DMS79 (cell line): ENCODE measurements around the gene RGS19.

Source experiments
- DNase-seq: peaks from one replicate; lab custom pipeline; 2025; lab: John Stamatoyannopoulos, UW

RGS19 gene

DNA sequence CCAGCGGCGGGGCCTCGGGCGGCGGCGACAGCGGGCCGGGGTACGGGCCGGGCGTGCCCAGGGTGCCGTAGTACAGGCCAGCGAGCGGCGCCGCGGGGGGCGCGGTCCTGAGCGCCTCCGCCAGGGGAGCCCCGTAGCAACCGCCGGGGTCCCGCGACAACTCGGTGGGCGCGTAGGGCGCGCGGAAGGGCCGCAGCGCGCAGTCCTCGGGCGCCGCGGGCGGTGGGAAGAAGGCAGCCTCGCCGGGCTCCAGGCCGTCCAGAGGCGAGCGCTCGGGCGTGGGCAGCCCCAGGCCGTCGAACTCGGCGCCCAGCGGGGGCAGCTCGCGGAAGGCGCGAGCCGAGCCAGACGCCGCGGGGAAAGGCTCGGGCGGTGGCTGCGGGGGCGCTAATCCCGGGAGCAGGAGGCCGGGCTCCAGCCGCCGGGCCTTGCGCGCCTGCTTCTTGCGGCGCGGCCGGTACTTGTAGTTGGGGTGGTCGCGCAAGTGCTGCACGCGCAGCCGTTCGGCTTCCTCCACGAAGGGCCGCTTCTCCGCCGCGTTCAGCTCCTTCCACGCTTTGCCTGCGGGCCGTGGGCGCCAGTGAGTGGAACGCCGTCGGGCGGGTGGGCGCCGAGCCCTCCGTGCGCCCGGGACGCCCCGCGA, 30.8 kb downstream of the RGS19 start:
- DNase-seq, result no peak

DNA sequence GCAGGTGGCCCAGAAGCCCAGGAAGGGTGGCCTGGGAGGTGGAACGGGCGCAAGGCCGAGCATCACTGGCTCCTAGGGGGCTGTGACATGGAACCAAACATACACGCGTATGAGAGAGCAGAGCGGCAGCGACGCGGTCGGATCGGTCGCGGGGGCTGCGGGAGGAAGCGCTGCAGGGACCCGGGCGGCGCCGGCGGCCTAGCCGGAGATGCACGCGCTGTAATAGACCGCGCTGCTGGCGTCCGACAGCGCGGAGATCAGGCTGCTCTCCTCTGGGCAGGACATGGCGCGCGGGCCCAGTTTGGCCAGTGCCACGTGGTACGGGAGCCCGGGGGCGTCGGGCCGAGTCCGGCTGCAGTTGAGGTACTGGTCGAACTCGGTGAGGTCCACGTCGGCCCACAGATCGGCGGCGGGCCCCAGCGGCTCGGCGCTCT, 31.3 kb downstream of the RGS19 start:
- DNase-seq, result no peak

DNA sequence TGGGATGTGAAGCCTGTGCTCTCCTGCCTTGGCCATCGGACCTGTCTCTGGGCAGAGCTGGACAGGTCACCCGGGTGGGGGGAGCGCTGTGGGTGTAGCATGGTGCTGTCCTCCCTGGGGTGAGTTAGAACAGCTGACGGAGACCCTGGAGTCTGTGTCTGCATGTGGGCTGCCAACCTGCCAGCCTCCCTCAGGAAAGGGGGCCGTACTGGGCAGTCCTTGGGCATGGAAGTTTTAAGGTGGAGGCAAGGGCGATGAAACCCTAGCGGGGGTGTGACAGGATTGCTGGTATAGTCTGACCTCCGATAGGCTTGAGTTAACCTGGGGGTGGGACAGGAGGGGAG, 32.3 kb downstream of the RGS19 start:
- no peak for DNase-seq

DNA sequence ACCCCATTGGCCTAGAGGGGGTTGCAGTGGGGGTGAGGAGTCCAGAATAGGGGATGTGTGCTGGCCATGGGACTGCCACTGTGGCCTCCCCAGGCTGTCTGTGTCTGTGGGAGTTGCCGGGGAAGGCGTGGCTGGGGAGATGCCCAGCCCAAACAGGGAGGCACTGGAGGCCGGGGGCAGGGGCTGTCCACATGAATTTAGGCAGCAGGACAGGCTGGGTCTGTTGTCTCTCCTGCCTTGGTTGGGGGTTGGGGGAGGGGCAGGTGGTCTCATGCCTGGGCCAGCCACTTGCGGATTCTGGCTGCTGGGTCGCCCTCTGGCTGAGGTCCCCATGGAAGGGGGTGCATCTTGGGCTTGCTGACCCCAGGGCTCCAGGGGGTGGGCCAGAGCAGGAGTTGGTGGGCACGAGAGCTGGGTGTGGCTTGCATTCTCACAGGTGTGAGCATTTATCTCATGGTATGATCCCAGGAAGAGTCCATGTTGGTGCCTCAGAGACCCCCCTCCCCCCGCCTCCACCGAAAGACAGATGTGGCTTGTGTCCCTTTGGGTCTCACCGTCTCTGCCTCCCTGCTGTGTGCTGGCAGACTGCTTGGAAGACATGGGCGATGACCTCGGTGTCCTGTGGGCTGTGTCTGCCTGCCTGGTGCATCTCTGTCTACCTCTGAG, 33.8 kb downstream of the RGS19 start:
- no peak for DNase-seq

DNA sequence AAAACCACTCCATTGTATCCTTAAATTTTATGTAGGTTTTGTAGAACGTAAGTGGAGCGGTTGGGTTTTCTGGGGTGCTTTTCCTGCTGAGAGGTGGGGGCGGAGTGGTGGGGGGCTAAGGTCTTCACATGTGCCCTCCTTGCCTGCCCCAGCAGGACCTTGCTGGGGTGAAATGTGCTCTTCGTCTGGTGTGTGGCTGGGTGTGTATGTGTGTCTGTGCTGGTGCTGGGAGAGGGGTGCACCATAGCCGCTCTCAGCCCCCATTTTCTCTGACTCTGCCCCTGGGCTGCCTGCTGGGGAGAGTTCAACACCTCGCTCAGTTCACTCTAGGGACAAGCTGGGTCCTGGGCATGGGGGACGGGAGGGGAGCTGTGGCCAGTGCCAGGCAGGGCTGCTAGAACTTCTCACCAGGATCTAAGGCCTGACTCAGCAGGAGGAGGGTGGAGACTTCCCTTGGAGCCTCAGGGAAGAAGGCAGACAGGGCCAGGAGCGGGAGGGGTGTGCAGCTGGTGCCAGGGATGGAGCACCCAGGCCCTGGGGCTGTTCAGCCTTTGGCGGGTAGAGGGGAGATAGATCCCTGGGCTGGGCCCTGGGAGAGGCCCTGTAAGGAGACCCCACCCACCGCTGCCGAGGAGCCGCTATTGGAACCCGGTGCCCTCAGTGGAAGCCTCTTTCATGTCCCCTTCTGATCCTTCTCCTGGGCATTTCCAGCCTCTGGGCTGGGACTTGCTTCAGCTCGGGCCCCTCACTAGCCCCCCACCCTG, 34.7 kb downstream of the RGS19 start:
- DNase-seq, result no peak

DNA sequence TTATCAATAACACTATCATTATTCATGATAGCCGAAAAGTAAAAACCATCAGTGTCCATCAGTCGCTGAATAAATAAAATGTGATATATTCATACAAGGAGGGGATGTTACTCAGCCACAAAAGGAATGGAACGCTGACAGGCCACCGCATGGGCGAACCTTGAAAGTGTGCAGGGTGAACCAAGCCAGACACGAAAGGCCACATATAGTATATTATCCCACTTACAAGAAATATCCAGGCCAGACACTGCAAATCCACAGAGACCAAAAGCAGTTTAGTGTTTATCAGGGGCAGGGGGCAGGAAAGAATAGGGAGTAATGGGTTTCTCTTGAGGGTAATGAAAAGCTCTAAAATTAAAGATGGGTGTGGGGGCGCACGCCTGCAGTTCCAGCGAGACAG, 35.5 kb downstream of the RGS19 start:
- DNase-seq, result no peak

DNA sequence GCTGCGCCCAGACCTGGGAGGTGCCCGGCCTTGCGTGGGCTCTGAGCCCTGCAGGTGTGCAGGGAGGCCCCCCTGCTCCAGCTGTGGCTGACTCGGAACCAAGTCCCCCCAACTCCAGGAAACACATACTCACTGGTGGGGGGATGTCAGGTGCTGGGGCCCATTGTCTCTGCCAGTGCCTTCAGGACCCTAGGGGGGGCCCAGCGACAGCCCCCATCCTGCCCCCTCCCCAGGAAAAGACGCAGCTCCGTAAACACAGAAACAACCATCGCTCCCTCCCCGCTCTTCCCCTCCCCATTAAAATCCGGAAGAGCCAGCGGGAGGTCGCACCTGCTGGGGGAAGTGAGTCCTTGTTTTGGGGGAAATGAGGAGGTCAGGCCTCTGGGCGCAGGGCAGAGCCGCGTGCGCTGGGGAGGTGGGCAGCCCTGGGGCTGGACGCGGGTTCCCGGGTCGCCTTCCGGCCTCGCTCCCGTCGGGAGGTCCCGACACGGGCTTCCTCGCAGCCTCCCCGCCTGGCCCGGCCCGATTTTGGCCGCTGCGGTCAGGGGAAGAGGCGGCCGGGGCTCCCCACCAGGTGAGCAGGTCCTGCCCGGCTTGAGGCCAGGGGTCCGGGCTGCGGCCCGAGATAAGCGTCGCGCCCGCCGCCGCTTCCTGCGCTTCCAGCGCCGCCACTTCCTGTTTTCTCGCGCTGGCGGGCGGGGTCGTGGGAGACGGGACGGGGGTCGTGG, 37.1 kb downstream of the RGS19 start:
- no peak for DNase-seq

DNA sequence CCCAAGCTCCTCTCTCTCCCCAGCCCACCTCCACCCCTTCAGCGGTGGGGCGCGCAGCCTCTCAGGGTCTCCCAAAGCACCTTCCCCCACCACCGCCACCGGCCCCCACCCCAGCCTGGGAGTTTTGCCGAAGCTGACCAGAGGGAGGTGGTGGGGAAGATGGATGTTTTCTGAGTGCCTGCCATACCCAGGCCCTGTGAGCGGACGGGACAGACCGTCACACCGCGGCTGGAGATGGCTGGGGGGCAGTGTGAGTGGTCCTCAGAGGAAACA, 37.6 kb downstream of the RGS19 start:
- DNase-seq, result no peak

DNA sequence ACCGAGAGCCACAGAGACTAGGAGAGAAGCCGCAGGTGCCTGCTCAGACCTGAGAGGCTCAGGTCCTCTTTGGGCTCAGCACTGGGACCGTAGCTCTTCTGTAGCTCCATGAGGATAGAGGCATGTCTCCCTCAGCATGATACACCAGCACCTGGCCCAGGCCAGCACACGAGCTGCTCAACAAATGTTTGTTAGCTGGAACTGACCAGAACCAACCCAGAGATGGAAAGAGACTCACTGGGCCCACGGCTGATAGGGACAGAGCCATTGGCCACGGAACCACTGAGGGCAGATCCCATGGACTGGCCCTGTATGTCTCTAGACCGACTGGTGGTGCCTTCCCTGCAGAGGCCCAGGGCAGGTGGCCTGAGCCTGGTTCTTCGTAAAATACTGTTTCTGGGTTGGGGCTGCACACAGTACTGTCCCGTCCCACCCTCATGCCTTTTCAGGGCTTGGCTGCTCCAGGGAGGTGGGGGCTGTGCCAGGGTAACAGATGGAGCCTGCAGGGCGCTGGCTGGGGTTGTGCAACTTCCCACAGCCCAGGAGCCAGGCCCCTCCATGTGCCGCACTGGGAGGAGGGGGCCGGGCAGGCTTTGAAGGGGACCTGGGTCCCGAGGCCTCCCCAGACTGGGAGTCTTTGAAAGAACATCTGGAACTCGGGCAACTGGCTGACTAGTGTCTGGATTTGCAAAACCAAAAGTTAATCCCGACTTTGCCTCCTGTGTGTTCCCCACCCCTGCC, 38.1 kb downstream of the RGS19 start:
- DNase-seq, result no peak

DNA sequence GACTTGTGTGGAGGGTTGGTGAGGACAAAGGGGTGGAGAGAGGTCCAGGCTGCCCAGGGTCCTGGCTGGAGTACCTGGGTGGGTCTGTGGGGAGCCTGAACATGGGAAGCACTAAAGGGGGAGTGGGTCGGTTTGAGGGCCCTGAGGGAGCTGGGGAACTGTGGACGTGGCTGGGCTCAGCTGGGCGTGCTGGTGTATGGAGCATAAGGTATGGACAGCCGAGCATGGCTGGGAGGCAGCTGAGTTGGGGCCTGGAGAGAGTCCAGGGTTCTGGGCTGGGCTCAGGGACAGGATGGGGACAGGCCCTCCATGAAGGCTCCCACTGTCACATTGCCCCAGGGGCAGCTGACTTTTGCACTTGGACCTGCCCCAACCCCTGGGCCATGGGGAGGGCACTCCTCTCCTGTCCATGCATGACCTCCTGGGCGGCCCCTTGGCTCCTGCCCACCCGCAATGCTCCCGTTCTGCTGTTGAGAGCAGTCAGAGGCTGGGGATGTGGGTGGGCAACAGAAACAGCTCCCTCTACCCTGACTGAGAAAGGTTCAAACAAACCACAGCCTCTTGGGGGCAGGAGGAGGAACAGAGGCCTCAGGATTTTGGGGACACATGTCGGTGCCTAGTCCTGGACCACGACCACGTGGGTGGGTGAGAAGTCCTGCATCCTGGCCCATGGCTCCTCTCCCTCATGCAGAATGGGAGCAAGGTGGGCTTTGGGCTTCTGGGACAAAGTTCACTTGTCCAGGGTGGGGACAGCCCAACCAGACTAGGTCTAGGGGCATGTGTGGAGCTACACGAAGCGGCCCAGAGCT, 38.9 kb downstream of the RGS19 start:
- no peak for DNase-seq

DNA sequence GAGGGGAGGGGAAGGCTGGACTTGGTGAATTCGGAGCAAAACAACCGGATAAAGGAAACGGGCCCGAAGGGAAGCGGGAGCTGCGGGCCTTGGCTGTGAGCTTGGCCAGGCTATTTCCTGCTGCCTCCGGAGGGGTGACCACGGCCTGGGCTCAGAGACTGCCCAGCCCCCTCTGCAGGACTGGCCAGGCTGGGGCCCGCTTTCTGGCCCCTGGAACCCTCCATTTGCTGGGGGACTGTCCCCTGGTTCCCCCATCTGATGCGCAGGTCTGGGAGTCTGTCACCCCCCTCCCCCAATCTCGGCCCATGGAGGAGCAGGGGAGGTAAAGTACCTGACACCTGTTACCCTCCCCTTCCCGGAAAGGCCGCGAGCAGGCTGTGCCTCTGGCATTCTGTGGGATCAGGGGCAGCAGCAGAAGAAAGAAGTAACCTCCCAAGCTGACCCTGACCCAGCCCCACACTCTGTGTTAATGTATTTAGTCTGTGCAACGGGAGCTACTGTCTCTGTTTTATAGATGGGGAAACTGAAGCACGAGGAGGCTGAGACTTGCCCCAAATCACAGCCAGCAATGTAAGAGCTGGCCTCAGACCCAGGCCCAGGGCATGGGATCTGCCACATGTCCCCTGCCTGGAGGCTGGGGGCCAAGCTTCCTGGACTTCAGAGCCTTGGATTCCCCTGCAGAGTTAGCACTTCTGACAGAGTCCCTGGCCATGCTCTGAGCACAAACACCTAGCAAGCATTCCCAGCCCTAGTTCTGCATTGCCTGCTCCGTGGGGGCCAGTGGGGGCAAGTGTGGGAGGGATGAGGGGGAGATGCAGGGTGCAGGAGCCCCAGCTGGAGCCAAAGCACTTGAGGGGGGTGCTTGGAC, 39.8 kb downstream of the RGS19 start:
- DNase-seq, result no peak

DNA sequence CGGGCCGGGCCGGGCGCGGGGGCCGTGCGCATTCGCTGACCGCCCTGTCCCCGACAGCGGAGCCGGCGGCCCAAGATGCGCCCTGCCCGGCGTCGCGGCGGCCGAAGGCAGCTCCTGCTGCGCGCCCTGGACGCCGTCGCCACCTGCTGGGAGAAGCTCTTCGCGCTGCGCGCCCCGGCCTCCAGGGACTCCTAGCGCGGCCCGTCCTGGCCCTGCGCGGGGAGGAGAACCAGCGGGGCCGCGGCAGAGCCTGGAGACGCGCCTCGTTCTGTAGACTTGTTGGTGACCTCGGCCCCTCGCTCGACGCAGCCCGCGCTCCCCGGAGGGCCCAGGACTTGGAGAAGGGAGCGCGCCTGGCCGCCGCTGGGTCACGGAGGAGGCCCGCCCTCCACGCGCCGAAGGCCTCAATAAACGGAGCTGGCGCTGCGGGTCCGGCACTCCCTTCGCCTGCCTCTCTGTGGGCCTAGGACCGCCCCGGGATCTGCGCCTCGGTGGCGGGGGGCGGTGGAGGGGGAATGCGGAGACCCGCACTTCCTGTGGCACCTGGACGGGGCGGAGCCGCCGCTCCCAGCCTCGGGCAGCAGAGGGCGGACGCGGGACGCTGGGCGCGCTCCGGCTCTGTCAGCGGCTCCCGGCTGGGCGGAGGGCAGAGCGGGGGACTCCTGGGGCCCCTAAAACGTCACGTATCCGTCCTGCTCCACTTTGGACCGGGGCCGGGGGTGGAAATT, 40.6 kb downstream of the RGS19 start:
- peak; percentile 67 for DNase-seq

DNA sequence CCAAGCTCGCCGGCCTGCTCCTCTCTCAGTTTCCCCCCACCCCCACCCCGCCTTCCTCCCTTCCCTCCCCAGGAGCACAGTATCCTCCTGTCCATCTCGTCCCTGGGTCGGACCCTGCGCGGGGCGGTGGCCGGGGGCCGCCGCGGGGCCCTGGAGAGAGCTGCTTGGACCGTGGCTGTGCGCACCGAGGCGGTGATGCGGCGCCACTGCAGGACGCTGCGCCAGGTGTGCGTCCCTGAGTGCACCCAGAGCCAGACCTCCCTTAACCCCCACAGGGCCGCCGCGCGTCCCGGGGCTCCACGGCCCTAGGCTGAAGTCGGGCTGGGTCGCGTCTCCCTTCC, 41.1 kb downstream of the RGS19 start:
- no peak for DNase-seq

DNA sequence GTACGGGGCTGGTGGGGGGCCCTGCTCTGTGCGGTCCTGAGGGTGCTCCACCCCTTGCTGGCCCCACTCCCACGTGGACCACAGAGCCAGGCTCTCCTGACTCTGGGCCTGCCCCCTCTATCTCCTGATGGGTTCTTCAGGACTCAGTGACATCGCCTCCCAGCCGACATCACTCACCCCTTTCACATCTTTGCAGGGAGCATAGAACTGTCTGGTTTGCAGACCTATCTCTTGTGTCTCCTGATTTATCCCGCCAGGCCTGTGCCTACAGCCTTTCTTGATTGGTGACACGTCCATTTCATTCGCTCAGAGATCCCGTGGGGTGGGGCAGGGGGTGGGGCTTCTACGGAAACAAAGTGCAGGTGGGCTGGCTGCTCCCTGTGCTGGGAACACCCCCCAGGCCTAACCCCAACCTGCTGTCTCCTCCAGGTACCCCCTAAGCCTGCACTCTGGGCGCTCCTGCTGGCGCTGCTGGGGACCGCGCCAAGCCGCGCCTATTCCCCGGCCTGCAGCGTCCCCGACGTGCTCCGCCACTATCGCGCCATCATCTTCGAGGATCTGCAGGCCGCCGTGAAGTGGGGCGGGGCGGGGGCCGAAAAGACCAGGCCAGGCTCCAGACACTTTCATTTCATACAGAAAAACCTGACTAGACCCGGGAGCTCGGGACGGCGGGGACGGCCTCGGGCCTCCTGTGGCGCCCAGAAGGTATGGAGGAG, 41.7 kb downstream of the RGS19 start:
- peak; percentile 56 for DNase-seq

DNA sequence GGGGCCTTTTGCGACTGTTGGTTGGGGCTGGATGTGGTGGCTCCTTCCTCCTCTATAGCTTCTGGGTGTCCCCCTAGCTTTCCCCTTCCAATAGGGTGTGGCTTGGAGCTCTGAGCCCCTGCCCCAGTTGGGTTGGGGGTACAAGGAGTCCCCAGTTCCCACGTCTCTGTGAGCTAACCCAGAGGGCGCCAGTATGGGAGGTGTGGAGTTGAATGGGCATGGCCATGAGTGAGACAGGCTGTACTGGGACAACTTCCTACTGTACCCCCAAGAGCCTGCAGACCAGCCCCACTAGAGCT, 42.2 kb downstream of the RGS19 start:
- DNase-seq, result no peak

DNA sequence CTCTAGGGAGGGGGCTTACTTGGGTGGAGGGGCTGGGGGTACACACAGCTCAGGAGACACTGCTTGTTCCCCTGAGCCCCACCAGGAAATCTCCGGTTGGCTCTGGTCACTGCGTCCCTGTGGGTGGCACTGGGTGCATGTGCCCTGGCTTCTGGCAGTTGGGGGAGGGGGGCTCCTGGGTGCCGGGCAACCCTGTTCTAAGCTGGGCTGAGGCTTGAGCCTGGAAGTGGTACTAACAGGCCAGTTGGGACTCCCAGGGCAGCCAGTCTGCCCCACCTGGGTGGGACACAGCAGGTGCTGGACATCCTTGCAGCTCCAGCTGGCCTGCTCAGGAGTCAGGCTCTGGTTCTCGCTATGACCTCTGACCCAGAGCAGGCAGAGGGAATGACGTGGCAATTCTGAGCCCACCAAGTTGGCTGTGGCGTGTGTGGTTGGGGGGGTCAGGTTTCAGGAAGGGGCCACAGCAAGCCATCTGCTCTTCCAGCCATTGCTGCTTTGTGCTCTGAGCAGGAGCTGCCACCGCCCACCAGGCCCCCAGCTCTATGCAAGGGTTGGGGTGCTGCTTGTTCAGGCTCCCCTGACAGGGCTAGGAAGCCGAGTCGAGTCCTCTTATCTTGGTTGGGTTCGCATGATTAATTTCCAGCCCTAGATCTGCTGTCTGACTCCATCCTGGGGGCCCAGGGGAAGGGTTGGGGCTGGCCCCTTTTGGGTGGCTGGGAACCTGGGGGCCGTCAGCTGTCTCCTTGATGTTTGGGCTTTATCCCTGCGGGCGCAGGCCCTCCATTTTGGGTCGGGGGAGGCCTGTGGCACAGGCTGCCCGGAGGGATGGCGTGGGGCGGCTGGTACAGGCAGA, 42.7 kb downstream of the RGS19 start:
- DNase-seq, result no peak

DNA sequence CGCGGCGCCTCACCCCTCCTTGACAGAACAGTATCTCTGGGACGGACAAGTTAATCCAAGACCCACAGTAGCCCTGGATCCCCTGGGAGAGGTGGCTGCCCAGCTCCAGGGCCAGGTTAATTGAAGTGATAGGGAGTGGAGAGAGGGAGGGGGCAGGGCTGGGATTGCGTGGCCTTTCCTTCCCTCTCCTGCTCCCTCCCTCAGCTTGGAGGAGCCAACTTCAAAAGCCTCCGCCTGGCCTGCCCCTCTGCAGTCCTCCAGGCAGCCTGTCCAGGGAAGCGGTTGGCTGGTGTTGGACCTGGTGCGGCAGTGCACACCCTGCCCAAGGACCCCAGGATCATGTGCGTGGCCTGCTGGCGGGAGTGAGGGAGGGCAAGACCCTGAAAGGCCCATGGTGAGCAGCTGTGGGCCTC, 43.4 kb downstream of the RGS19 start, which contains the start of gene C20orf204:
TSS of gene C20orf204 (plus strand) at position 250 of the 413 bp plus-strand sequence. CDS start at position 392, 142 bp downstream.
- no peak for DNase-seq
